Mesothelial cell of epicardium (in vitro differentiated cells): ENCODE measurements around the gene CTSS. TPM values are rescaled to one million over a fixed set of nuclear protein-coding genes. Genes with fewer than 3 reads are reported as not detected.

Experiments used
- DNase-seq, 2 experiments: peaks; one replicate each; pipeline ENCODE4 v3.0.0; 2021; ENCODE audit warnings: low spot score in 2 of 2; ENCODE audit not compliant: unreplicated experiment in 2 of 2
- H3K27ac Mint-ChIP-seq: 2 replicates; pipeline ENCODE4 v1.8.0; 2021; ENCODE audit warnings: mixed read lengths
- H3K27me3 Mint-ChIP-seq: 2 replicates; pipeline ENCODE4 v1.8.0; 2021; ENCODE audit warnings: low read depth, mixed read lengths
- H3K36me3 Mint-ChIP-seq: 2 replicates; pipeline ENCODE4 v1.8.0; 2021; ENCODE audit warnings: mixed read lengths
- H3K4me1 Mint-ChIP-seq: 2 replicates; pipeline ENCODE4 v1.8.0; 2021; ENCODE audit warnings: mixed read lengths
- H3K4me3 Mint-ChIP-seq: 2 replicates; pipeline ENCODE4 v1.8.0; 2021; ENCODE audit warnings: mild to moderate bottlenecking, moderate library complexity, mixed read lengths
- H3K9me3 Mint-ChIP-seq: 2 replicates; pipeline ENCODE4 v1.8.0; 2021; ENCODE audit warnings: mixed read lengths
- total RNA-seq: library from RNA; stranded (reverse); gene quantifications from 3 replicates; pipeline ENCODE4 v1.2.1, GENCODE V29; 2021
- TF ChIP-seq, protein P1 (sequence below): fragments of 200-600 bp; sonication (generic); IDR thresholded peaks from one replicate; pipeline ENCODE4 v1.5.0; 2021; ENCODE audit warnings: antibody characterized with exemption; ENCODE audit not compliant: unreplicated experiment

Gene CTSS
- 2.1 to 3.1 TPM (median 2.6 TPM) in 3 replicates for total RNA-seq

GRCh38 chr1:150765296-150765976 lies at the start of gene CTSS:
TSS of gene CTSS (minus strand) at chr1:150765778. CDS start at chr1:150764763, 1,015 bp downstream.
- peak within 1 kb of the TSS; percentile 92 for H3K27ac Mint-ChIP-seq
- TF ChIP-seq, protein P1, sequence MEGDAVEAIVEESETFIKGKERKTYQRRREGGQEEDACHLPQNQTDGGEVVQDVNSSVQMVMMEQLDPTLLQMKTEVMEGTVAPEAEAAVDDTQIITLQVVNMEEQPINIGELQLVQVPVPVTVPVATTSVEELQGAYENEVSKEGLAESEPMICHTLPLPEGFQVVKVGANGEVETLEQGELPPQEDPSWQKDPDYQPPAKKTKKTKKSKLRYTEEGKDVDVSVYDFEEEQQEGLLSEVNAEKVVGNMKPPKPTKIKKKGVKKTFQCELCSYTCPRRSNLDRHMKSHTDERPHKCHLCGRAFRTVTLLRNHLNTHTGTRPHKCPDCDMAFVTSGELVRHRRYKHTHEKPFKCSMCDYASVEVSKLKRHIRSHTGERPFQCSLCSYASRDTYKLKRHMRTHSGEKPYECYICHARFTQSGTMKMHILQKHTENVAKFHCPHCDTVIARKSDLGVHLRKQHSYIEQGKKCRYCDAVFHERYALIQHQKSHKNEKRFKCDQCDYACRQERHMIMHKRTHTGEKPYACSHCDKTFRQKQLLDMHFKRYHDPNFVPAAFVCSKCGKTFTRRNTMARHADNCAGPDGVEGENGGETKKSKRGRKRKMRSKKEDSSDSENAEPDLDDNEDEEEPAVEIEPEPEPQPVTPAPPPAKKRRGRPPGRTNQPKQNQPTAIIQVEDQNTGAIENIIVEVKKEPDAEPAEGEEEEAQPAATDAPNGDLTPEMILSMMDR = no peak
- H3K4me1 Mint-ChIP-seq = peaks cover 12% of the 10 kb centered on the region
- H3K36me3 Mint-ChIP-seq = no peaks in the 10 kb centered on the region
- peaks cover 3% of the 10 kb centered on the region for H3K9me3 Mint-ChIP-seq
- peak within 1 kb of the TSS; percentile 32 for H3K4me3 Mint-ChIP-seq
- no peak for DNase-seq
- no peaks in the 10 kb centered on the region for H3K27me3 Mint-ChIP-seq

- peak in 1 of 2 experiments; percentile 53 for DNase-seq
- Mint-ChIP-seq H3K4me1 (peaks cover 7% of the 10 kb centered on the region), H3K9me3 (no peaks in the 10 kb centered on the region), H3K27me3 (no peaks in the 10 kb centered on the region), H3K4me3 (no peak overlapping the region), H3K36me3 (peaks cover 17% of the 10 kb centered on the region), H3K27ac (no peak overlapping the region)
- TF ChIP-seq, protein P1 = peak; percentile 41
Observed at GRCh38 chr1:150813028-150813707, 47.6 kb upstream of the CTSS start.

DNA sequence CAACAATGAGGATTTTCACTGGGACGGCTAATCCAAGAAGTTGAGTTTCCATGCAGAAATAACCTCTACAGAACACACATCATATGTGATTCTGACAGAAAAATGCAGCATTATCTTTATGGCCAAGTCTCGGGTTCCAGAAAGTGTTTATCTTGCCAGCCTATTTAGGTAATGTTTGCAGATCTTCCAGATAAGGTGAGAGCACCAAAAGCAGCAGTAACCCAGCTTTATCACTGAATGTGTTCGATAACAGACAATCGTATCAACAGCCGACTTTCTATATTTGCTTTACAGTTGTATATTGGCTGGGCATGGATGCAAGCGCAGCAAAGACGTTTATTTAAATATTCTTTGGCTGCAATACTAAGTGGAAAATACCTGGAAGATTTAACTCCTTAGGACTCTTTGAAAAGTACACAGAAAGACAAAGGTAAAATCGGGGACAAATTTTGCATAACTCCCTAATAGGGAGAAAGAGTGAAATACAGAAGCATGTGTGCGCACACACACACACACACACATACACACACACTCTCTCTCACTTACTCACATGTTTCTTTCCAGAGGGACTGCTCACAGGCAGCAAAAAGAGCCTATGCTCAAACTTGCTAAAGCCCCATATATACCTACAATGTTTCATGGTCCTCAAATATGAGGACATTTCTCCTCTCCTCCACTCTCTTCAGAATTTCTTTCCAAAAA lies 45.5 kb upstream of the CTSS start:
- H3K9me3 Mint-ChIP-seq = no peaks in the 10 kb centered on the region
- H3K27me3 Mint-ChIP-seq = no peaks in the 10 kb centered on the region
- H3K36me3 Mint-ChIP-seq = peaks cover 8% of the 10 kb centered on the region
- no peak for DNase-seq
- H3K4me3 Mint-ChIP-seq = no peak overlapping the region
- peaks cover 23% of the 10 kb centered on the region for H3K4me1 Mint-ChIP-seq
- TF ChIP-seq, protein P1 = no peak
- H3K27ac Mint-ChIP-seq = no peak overlapping the region

GRCh38 chr1:150809651-150810050 lies 44.1 kb upstream of the CTSS start:
- TF ChIP-seq, protein P1 = no peak
- DNase-seq = no peak
- no peak overlapping the region for H3K27ac Mint-ChIP-seq
- peaks cover 5% of the 10 kb centered on the region for H3K36me3 Mint-ChIP-seq
- no peak overlapping the region for H3K4me3 Mint-ChIP-seq
- H3K27me3 Mint-ChIP-seq = no peaks in the 10 kb centered on the region
- no peaks in the 10 kb centered on the region for H3K9me3 Mint-ChIP-seq
- peaks cover 23% of the 10 kb centered on the region for H3K4me1 Mint-ChIP-seq

GRCh38 chr1:150808846-150809245 lies 43.3 kb upstream of the CTSS start:
- TF ChIP-seq, protein P1 = no peak
- Mint-ChIP-seq H3K36me3 (peaks cover under 1% of the 10 kb centered on the region), H3K27ac (no peak overlapping the region), H3K4me3 (no peak overlapping the region), H3K4me1 (peaks cover 23% of the 10 kb centered on the region), H3K9me3 (no peaks in the 10 kb centered on the region), H3K27me3 (no peaks in the 10 kb centered on the region)
- DNase-seq = no peak
